Stimulated activated memory B cell treated with anti-CD40 and anti-IgM and Interleukin-4, amounts not matched to agents 10 μg/mL and 1 μg/mL and 100 μg/mL, for 72 hours (primary cell): ENCODE measurements around the gene GRM8.

ENCODE experiments used
- ATAC-seq: fragments of 150-1000 bp; cut with Tn5 transposase; 2 replicates; pipeline ENCODE4 v1.10.0; 2021
- H3K27ac Mint-ChIP-seq: one replicate; pipeline ENCODE4 v1.8.0; 2022; ENCODE audit warnings: mild to moderate bottlenecking, mixed read lengths
- H3K27me3 Mint-ChIP-seq: one replicate; pipeline ENCODE4 v1.8.0; 2022; ENCODE audit warnings: mixed read lengths
- H3K36me3 Mint-ChIP-seq: one replicate; pipeline ENCODE4 v1.8.0; 2022; ENCODE audit warnings: mixed read lengths
- H3K4me1 Mint-ChIP-seq: one replicate; pipeline ENCODE4 v1.8.0; 2022; ENCODE audit warnings: mixed read lengths
- H3K4me3 Mint-ChIP-seq: one replicate; pipeline ENCODE4 v1.8.0; 2022; ENCODE audit warnings: mild to moderate bottlenecking, moderate library complexity, mixed read lengths
- H3K9me3 Mint-ChIP-seq: one replicate; pipeline ENCODE4 v1.8.0; 2022; ENCODE audit warnings: mixed read lengths

Gene GRM8

DNA sequence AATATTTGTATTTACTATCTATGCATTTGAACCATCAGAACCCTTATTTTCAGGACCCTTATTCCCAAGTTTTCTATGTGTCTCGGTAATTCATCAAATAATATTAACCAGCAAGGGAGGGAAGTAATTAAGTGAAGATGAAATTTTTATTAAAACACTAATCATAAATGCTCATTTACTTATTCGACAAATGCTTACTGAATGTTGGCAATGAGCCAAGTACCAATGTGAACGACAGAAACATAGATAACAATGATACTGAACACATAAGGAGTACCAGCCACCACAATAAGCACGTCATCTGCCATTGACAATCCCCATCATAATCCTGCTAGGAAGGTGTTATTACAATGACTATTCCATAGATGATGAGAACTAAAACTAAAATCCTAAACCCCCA lies 45.5 kb downstream of the GRM8 start:
- no peak for ATAC-seq
- no peak overlapping the region for H3K27ac Mint-ChIP-seq
- H3K27me3 Mint-ChIP-seq, result peaks cover 21% of the 10 kb centered on the region
- H3K4me1 Mint-ChIP-seq, result no peaks in the 10 kb centered on the region
- no peak overlapping the region for H3K4me3 Mint-ChIP-seq
- no peaks in the 10 kb centered on the region for H3K36me3 Mint-ChIP-seq
- H3K9me3 Mint-ChIP-seq, result no peaks in the 10 kb centered on the region

- no peak overlapping the region for H3K4me3 Mint-ChIP-seq
These were observed 58.2 kb downstream of the GRM8 start for GRCh38 chr7:127194571-127194970.

GRCh38 chr7:127189886-127190285 lies 62.9 kb downstream of the GRM8 start:
- Mint-ChIP-seq H3K9me3 (no peaks in the 10 kb centered on the region), H3K36me3 (no peaks in the 10 kb centered on the region), H3K4me3 (no peak overlapping the region), H3K27ac (no peak overlapping the region), H3K27me3 (peaks cover 9% of the 10 kb centered on the region), H3K4me1 (no peaks in the 10 kb centered on the region)
- ATAC-seq, result no peak

More at GRCh38 chr7:127194571-127194970, 58.2 kb downstream of the GRM8 start:
- H3K27me3 Mint-ChIP-seq, result peaks cover 9% of the 10 kb centered on the region
- no peaks in the 10 kb centered on the region for H3K36me3 Mint-ChIP-seq
- H3K27ac Mint-ChIP-seq, result no peak overlapping the region
- H3K9me3 Mint-ChIP-seq, result no peaks in the 10 kb centered on the region
- no peak for ATAC-seq
- H3K4me1 Mint-ChIP-seq, result no peaks in the 10 kb centered on the region

DNA sequence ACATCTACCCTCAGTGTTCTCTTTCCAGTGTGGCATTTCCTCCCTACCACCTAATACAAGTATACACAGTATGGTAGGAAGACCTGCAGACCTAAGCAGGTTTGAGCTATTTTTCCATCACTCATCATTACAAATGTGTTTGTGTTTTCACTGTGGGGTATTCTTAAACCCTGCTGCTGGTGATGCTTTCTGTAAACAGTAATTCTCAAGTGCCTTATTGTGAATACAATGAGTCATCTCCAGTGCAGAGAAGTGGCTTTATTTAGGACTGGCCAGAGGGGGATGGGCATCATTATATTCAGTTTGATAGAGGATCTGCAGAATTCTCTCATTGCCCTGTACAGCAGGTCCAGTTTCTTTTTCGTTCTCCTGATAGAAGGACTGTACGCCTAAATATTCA lies 63.7 kb downstream of the GRM8 start:
- Mint-ChIP-seq H3K27me3 (peaks cover 9% of the 10 kb centered on the region), H3K9me3 (no peaks in the 10 kb centered on the region), H3K27ac (no peak overlapping the region), H3K4me3 (no peak overlapping the region), H3K4me1 (no peaks in the 10 kb centered on the region), H3K36me3 (no peaks in the 10 kb centered on the region)
- ATAC-seq, result no peak

- no peaks in the 10 kb centered on the region for H3K9me3 Mint-ChIP-seq
- no peaks in the 10 kb centered on the region for H3K4me1 Mint-ChIP-seq
- no peak for ATAC-seq
- no peak overlapping the region for H3K27ac Mint-ChIP-seq
- no peak overlapping the region for H3K4me3 Mint-ChIP-seq
- peaks cover 12% of the 10 kb centered on the region for H3K27me3 Mint-ChIP-seq
- no peaks in the 10 kb centered on the region for H3K36me3 Mint-ChIP-seq
These were observed 65.0 kb downstream of the GRM8 start for GRCh38 chr7:127187740-127188139.

- Mint-ChIP-seq H3K27me3 (peaks cover 8% of the 10 kb centered on the region), H3K36me3 (no peaks in the 10 kb centered on the region), H3K4me1 (no peaks in the 10 kb centered on the region), H3K9me3 (no peaks in the 10 kb centered on the region), H3K4me3 (no peak overlapping the region), H3K27ac (no peak overlapping the region)
- ATAC-seq, result no peak
These were observed 66.1 kb downstream of the GRM8 start for GRCh38 chr7:127186686-127187085.

- no peak overlapping the region for H3K27ac Mint-ChIP-seq
- no peak overlapping the region for H3K4me3 Mint-ChIP-seq
- H3K27me3 Mint-ChIP-seq, result no peaks in the 10 kb centered on the region
- H3K36me3 Mint-ChIP-seq, result no peaks in the 10 kb centered on the region
- peaks cover 23% of the 10 kb centered on the region for H3K9me3 Mint-ChIP-seq
- no peaks in the 10 kb centered on the region for H3K4me1 Mint-ChIP-seq
- no peak for ATAC-seq
These were observed 75.6 kb downstream of the GRM8 start for GRCh38 chr7:127177156-127177555.

DNA sequence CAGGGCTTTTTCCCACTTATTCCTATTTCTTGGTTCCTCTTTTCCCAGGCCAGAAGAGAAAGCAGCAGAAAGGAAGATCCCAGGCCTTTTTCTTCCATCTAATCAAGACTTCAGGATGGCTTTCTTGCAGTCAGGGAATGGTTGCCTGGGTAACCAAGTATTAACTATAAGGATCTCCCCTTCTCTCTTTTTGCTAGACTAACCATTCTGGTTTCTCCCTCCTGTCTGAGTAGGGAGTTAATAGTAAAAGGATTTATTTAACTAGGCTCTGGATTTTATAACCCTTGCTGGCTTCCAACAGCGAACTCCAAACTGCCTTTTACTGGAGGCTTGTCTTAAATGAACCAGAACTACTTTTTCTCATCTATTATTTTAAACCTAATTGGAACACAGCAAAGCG lies 90.4 kb downstream of the GRM8 start:
- no peaks in the 10 kb centered on the region for H3K36me3 Mint-ChIP-seq
- no peaks in the 10 kb centered on the region for H3K9me3 Mint-ChIP-seq
- H3K27ac Mint-ChIP-seq, result no peak overlapping the region
- no peak for ATAC-seq
- no peaks in the 10 kb centered on the region for H3K4me1 Mint-ChIP-seq
- peaks cover 18% of the 10 kb centered on the region for H3K27me3 Mint-ChIP-seq
- H3K4me3 Mint-ChIP-seq, result no peak overlapping the region

GRCh38 chr7:127158659-127159058 lies 94.1 kb downstream of the GRM8 start:
- no peak overlapping the region for H3K4me3 Mint-ChIP-seq
- no peak for ATAC-seq
- peaks cover 8% of the 10 kb centered on the region for H3K9me3 Mint-ChIP-seq
- no peaks in the 10 kb centered on the region for H3K4me1 Mint-ChIP-seq
- no peaks in the 10 kb centered on the region for H3K36me3 Mint-ChIP-seq
- H3K27me3 Mint-ChIP-seq, result peaks cover 17% of the 10 kb centered on the region
- H3K27ac Mint-ChIP-seq, result no peak overlapping the region

DNA sequence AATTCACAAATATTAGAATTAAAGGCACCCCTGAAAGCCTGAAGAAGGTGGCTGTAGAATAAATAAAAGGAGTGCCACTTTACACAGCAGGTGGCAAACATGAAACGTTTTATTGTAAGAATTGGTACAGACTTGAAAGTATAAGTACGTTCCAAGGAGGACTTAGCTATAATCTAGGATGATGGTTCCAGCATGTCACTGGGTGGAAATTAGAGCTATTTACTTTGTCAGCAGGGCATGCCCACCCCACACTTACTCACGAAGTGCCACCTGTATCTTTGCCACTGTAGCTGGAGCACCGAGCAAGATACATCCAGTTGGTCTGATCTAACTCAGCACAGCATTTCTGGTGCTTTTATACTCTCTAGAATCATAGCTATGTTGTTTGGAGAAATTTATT lies 97.8 kb downstream of the GRM8 start:
- peaks cover 8% of the 10 kb centered on the region for H3K9me3 Mint-ChIP-seq
- no peaks in the 10 kb centered on the region for H3K4me1 Mint-ChIP-seq
- no peaks in the 10 kb centered on the region for H3K36me3 Mint-ChIP-seq
- peaks cover 11% of the 10 kb centered on the region for H3K27me3 Mint-ChIP-seq
- H3K4me3 Mint-ChIP-seq, result no peak overlapping the region
- no peak overlapping the region for H3K27ac Mint-ChIP-seq
- no peak for ATAC-seq

- no peak overlapping the region for H3K27ac Mint-ChIP-seq
- H3K4me3 Mint-ChIP-seq, result no peak overlapping the region
- no peaks in the 10 kb centered on the region for H3K4me1 Mint-ChIP-seq
- H3K9me3 Mint-ChIP-seq, result peaks cover 8% of the 10 kb centered on the region
- ATAC-seq, result no peak
- H3K27me3 Mint-ChIP-seq, result peaks cover 19% of the 10 kb centered on the region
- H3K36me3 Mint-ChIP-seq, result no peaks in the 10 kb centered on the region
These were observed 98.6 kb downstream of the GRM8 start for GRCh38 chr7:127154101-127154500.

GRCh38 chr7:127153315-127153714 lies 99.4 kb downstream of the GRM8 start:
- peaks cover 8% of the 10 kb centered on the region for H3K9me3 Mint-ChIP-seq
- H3K4me3 Mint-ChIP-seq, result no peak overlapping the region
- no peaks in the 10 kb centered on the region for H3K4me1 Mint-ChIP-seq
- H3K36me3 Mint-ChIP-seq, result no peaks in the 10 kb centered on the region
- H3K27ac Mint-ChIP-seq, result no peak overlapping the region
- peaks cover 19% of the 10 kb centered on the region for H3K27me3 Mint-ChIP-seq
- ATAC-seq, result no peak

GRCh38 chr7:127152423-127152822 lies 100.3 kb downstream of the GRM8 start:
- H3K36me3 Mint-ChIP-seq, result no peaks in the 10 kb centered on the region
- no peak overlapping the region for H3K4me3 Mint-ChIP-seq
- H3K4me1 Mint-ChIP-seq, result no peaks in the 10 kb centered on the region
- H3K9me3 Mint-ChIP-seq, result peaks cover 8% of the 10 kb centered on the region
- no peak overlapping the region for H3K27ac Mint-ChIP-seq
- no peak for ATAC-seq
- peaks cover 19% of the 10 kb centered on the region for H3K27me3 Mint-ChIP-seq

- peaks cover under 1% of the 10 kb centered on the region for H3K9me3 Mint-ChIP-seq
- H3K27me3 Mint-ChIP-seq, result peaks cover 19% of the 10 kb centered on the region
- no peak overlapping the region for H3K27ac Mint-ChIP-seq
- no peaks in the 10 kb centered on the region for H3K36me3 Mint-ChIP-seq
- H3K4me3 Mint-ChIP-seq, result no peak overlapping the region
- ATAC-seq, result no peak
- no peaks in the 10 kb centered on the region for H3K4me1 Mint-ChIP-seq
These were observed 101.4 kb downstream of the GRM8 start for GRCh38 chr7:127151379-127151778.

DNA sequence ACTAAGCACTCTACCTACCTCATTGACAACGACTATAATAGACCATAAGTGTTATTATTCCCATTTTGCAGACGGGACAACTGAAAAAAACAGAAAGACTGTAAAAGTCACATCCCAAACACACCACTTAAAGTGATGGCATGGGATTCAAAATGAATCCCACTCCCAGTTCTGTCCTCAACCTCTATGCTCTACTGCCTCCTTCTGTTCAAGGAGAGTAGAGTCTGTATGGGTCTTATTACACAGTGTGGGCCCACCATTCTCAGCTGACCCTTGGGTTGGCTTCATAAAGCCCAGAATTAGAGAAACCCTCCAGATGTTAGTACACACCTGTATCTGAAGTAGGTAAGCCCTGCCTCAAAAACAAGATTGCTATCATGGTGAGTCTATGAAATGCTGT lies 102.2 kb downstream of the GRM8 start:
- H3K27ac Mint-ChIP-seq, result no peak overlapping the region
- H3K27me3 Mint-ChIP-seq, result peaks cover 19% of the 10 kb centered on the region
- H3K9me3 Mint-ChIP-seq, result no peaks in the 10 kb centered on the region
- ATAC-seq, result no peak
- H3K4me3 Mint-ChIP-seq, result no peak overlapping the region
- H3K4me1 Mint-ChIP-seq, result no peaks in the 10 kb centered on the region
- no peaks in the 10 kb centered on the region for H3K36me3 Mint-ChIP-seq

- Mint-ChIP-seq H3K4me1 (no peaks in the 10 kb centered on the region), H3K27me3 (peaks cover 9% of the 10 kb centered on the region), H3K27ac (no peak overlapping the region), H3K9me3 (no peaks in the 10 kb centered on the region), H3K4me3 (no peak overlapping the region), H3K36me3 (no peaks in the 10 kb centered on the region)
- ATAC-seq, result no peak
These were observed 105.8 kb downstream of the GRM8 start for GRCh38 chr7:127146746-127147536.
